ENCODE data around the gene ZNF277.
"Not testable (repeated sequence)": the region's sequence is repeated elsewhere in the genome, so short reads cannot be mapped to it uniquely, and the experiment has no call there.

Gene ZNF277

DNA sequence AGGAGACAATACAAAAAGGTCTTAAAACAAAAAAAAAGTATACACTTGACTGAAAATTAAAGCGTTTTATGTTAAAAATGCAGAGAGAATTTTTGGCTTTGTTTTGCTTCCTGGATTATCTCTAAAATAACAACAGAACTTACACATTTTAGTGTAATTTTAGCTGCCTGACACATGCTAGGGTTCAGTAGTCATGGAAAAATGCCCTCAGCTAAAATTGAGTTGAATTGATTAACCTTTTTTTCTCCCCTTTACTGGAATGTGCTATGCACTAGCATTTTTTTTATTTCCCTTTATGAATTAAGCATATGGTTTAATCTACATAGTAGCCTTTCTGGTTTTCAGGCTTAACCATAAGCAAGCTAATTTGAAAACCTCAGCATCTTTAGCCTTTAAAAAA is 89.9 kb downstream of the ZNF277 start:
- no peak for DNase-seq

DNA sequence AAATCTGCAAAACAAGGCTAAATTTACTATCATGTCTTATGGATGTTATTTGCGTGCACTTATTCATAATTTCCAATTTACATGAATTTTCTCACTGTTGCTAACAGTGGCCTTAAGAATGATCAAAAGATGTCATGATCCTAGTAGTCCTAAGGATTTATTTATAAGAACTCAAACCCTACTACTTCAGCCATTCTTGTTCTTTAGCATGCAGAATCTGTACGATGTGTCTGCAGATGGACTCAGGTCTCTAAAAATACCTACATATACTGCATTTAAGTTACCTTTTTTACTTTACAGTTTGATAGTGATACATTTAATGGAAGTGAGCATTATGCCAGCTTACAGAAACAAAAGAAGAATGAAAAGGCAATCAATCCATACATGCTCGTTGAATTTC is 91.2 kb downstream of the ZNF277 start:
- no peak for DNase-seq

DNA sequence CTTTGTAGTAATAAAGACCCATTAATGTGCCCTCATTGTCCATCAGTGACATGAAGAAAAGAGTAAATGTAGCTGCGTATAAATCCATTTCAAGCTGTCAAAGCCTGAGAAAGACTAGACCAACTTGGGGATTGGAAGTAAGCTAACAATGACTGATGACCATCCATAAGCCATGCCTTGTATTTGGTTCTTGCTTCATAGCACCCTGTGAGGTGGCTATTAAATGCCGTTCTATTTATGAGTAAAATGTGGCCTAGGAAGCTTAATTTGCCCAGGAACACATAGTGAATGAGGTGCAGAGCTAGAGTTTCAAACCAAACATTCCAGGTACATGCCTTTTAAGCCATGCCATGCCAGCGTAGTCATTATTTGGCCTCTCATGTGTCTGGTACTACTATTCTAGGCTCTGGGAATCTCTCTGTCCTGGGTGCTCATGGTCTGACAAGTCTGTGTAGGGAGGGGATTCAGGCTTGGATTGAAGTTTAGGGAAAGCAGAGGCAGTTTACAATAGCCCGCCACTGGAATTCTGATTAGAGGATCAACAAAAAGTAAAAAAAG is 92.1 kb downstream of the ZNF277 start:
- DNase-seq, result no peak

DNA sequence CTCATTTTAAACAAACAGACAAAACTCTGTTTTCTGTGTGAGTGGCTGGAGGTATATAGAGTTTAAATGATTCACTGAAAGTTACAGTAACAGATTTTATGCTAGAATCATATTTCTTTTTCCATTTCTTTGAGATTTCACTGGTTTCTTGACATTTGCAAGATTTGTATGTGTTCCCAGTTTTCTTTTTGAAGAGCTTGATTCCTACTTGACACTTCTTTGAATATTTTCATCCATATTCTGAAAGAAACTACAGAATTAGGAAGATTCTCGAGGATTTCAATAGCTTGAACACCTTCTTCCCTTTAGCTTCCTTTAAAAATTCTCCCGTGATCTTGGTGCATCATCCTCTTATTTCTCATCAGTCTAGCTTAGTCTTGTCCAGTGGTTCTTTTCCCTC is 93.6 kb downstream of the ZNF277 start:
- no peak for DNase-seq

DNA sequence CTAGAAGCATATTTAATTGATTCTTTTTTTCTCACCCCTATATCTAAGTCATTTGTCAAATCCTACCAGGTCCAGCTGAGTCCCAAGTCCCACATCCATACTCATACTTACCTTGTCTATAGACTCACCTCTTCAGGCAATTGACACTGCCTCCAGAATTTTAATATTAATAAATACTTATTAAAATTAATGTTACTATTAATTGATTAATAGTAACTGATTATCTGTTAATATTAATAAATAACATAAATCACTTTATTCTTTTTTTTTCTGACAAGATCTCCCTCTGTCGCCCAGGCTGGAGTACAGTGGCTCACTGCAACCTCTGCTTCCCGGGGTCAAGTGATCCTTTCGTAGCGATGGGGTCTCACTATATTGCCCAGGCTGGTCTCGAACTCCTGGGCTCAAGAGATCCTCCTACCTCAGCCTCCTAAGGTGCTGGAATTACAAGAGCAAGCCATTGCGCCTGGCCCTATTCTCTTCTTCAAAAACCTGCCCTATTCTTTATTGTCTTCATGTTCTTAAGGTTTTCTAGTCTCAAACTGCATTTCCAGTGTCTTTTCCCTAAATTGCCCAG is 94.4 kb downstream of the ZNF277 start:
- no peak for DNase-seq

DNA sequence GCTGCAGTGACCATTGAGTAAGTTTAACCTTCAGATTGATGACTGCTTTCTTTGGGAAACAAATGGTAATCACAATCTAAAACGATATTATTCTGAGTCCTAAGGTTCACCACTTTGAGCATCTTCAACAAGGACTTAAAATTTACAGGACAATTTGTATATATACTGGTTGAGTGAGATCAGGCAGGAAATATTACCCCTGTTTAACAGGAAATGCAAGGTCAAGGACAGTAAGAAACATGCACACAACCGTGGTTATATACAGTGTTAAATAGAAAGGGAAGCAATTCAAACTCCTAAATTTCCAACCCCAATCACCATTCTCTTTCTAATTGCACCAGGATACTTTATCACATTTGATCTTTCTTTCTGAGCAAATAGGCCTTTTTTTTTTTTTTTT is 96.1 kb downstream of the ZNF277 start:
- no peak for DNase-seq

DNA sequence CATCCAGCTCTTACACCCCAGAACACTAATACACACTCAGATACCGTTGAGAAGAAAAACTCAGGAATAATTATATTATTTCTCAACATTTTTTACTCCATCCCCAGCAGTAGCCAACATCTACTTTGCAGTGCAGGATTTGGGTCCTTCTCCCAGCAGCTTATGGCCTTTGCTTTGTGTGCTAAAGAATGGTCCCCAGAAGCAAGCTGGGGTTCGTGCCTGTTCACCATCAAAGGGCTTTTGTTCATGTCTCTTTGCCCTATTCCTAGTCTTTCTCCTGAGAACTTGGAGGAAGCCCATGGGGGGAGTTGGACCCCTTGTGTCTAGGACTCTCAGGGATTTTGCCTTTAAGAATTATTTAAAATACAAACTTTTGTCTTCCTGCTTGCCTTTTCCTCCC is 100.4 kb downstream of the ZNF277 start:
- no peak for DNase-seq

DNA sequence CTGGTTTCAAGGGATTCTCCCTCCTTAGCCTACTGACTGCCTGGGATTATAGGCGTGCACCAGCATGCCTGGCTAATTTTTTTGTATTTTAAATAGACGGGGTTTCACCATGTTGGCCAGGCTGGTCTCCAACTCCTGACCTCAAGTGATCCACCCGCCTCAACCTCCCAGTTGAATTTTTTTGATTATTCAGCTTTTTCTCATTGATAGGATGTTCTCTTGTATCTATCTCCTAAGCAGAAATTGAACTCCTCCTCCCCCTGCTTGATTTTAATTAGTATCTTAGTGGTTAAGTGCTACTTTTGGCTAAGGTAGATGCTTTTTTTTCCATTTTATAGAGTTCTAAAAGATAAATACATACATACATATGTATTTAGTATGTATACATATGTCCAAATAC is 101.0 kb downstream of the ZNF277 start:
- DNase-seq, result no peak

DNA sequence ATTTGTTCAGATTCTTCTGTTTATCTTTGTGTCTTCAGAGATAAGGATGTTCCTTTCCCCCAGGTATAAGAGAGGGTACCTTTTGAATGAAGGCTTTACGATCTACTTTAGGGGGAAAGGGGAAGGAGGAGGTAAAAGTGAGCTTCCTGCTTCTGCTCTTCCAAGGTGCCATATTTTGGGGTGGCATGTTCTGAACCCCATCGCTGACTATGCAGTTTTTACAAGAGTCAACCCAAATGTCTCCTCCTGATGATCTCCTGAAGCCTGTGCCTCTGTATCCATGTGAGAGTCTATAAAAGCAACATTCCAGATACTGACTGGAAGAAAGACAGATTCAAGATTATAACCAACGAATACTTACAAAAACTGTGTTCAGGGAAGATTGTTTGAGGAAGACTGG is 102.5 kb downstream of the ZNF277 start:
- DNase-seq, result no peak

DNA sequence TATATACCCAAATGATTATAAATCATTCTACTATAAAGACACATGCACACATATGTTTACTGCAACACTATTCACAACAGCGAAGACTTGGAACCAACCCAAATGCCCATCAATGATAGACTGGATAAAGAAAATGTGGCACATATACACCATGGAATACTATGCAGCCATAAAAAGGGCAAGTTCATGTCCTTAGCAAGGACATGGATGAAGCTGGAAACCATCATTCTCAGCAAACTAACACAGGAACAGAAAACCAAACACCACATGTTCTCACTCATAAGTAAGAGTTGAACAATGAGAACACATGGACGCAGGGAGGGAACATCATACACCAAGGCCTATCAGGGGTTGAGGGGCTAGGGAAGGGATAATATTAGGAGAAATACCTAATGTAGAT is 110.3 kb downstream of the ZNF277 start:
- DNase-seq, result not testable (repeated sequence)

DNA sequence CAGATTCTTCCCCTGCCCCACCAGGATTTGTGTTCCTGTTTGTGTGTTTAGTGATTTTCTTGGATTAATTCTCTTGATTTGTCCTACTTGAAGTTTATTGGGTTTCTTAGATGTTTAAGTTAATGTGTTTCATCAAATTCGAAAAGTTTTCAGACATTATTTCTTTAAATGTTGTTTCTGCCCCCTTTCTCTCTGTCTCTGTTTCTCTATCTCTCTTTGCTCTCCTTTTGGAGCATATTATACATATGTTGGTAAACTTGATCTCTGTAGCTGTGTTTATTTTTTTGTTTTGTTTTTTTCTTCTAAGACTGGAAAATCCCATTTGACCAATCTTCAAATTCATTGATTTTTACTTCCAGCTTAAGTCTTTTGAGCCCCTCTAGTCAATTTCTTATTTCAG is 115.6 kb downstream of the ZNF277 start:
- DNase-seq, result no peak

DNA sequence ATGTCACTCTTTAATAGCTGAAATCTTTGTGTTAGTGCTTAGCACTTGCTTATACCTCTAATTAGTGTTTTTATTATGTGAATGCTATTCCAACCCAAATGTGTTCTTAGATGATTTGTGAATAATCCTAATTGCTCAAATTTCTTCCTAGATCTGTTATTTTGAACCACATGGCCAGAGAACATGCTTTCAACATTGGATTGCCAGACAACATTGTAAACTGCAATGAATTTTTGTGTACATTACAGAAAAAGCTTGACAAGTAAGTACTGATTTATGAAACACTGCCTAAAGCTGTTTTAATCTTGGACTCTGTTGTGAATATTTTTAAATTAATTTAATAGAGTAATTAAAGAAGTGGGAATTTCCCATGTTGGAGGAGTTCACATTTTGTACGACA is 121.1 kb downstream of the ZNF277 start:
- no peak for DNase-seq

DNA sequence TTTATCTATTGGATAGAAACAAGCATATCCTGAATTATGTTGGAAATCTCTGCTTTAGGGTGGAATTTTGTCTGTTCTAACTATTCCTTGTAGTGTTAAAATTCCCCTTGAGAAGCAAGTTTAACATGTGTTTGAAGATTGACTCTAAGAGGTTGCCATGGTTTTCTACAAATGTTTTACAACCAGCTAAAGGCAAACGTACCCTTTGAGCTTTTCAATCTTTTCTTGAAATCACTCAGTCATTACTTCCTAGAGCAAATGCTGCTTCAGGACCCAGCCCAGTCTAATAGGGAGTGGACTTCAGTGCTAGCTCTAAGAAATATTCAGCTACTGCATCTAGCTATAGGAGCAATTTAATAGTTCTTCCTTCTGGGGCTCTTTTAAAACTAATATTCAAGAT is 125.0 kb downstream of the ZNF277 start:
- DNase-seq, result no peak

DNA sequence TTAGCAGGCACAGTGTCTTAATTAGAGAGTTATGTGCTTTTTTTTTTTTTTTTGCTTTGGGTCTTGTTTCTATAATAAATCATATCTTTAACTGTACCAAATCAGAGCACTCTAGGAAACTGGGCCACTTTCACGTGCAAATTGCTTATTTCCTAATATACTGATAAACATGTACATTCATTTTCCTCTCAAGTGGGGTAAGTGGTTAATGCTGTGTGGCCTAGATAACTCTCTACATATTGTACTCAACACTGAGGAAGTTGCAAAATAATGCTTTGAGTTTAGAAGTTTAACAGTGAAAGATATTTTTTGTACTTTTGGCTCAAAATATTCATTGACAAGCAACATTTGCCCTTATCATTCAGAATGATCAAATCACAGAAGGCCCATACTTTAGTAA is 127.9 kb downstream of the ZNF277 start:
- no peak for DNase-seq

DNA sequence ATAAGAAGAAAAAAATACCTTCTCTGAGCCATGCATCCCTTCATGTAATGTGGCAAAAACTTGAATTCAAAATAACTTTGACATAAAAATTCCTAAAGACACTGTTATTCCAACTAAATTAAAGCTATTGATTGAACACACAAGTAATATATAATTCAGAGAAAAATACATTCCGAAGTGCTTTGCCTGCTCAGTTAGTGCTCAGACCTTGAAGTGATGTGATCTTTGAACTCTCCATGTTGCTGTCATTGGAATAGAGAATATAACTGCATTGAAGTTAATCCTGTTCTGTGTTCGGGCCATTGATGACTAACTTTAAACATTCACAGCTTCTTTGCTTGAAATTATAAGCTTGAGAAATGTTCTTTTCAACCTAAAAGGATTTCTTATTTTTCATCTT is 129.8 kb downstream of the ZNF277 start:
- DNase-seq, result no peak

DNA sequence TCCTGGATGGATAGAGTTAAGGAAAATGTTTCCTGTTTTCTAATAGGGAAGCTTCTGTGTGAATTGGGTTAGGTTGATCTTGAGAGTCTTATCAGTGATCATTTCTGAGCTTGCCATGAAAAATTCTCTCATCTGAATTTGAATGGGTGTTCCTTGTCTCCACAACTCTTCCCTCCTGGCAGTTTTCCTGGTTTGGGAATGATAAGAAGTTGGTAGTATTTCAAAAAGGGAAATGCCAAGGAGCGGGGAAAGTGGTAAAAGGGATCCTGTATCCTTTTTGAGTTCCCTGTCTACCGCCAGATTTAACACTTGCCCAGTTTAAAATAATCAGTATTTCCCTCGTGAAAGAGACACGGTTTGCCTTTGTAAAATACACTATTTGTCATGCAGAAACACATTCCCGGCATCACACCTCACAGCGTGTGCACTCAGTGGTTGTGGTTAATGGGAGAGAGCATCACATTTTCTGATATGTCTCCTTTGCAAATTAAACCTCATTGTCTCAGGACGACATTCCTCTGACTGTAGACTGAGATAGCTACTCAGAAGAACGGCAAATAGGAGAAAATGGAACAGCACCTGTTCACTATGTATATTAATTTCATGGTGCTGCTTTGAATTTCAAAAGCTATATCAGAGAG is 130.6 kb downstream of the ZNF277 start:
- DNase-seq, result no peak

DNA sequence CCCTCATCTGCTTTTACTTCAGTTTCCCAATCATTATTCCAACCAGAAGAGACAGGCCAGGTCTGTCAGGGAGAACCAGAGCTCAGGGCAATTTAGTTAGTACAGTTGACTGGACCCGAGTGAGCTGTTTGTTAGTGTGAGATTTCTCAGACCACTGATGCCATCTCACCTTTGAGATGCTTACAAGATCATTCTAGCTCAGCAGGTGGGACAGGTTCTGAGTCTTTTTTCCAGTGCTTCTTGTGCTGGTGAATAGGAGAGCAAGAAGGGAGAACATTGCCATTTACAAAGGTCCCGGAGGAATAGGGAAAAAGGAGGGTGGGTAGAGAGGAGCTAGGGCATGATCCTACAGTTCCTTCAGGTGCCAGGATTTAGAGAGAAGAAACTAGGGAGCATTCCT is 131.4 kb downstream of the ZNF277 start:
- DNase-seq, result no peak

DNA sequence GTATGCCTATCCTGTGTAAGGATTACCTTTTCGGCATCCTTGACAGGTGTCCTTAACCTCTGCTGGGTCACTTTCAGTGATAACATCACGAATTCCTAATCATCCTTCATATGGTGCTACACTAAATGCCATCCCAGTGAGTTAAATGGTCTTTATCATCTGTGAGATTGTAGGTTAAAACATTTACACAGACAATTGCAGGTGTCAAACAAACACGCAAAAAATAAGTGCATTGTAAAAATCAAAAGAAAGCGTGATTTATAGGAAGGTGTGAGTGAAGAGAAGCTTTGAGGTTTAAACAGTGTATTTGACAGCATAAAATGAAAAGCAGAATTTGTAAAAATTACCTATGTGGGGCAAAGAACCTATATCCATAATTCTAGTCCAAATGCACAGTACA is 132.3 kb downstream of the ZNF277 start:
- no peak for DNase-seq

DNA sequence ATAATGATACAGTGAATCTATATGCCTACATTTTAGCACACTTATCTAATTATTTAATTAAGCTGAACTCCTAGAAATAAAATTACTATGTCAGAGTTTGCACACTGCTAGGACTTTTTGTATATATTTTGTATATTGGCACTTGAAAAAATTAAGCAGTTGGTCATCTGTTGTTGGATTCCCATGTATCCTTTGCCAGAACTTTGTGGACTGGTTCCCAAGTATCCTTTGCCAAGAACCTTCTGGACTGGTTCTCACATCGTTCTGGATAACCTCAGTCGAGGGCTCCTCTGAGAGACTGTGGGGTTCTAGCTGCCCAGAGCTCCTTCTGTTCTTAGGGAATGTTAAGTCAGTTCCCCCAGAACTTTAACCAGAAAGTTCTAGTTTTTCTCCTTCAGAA is 135.0 kb downstream of the ZNF277 start:
- no peak for DNase-seq

DNA sequence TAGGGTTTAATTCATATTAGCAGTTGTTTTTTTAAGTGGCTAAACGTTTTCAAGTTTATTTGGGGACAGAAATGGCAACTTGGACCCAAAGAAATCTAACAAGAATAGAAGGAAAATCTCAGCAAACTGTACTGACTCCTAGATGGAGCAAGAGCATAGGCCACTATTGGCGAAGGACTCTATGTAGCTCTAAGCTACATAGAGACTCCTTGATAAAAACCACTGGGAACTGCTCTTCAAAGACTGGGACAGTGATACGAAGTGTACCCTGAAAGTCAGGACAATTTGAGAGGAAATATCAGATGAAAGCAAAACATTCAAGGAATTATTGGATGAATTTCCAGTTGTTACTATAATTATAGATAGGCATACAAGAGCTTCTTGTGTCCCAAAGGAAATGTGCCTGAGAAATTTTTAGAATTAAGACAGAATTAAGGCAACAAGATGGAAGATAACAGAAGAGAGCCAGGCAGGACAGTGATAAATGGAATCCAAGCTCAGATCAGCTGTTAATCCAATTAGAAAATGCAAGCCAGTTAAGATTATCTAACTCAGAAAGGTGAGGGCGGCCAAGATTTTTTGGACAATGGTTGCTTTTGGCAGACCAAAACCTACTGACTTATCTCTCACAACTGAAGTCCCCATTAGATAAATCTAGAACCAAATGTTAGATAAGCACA is 140.0 kb downstream of the ZNF277 start:
- no peak for DNase-seq

DNA sequence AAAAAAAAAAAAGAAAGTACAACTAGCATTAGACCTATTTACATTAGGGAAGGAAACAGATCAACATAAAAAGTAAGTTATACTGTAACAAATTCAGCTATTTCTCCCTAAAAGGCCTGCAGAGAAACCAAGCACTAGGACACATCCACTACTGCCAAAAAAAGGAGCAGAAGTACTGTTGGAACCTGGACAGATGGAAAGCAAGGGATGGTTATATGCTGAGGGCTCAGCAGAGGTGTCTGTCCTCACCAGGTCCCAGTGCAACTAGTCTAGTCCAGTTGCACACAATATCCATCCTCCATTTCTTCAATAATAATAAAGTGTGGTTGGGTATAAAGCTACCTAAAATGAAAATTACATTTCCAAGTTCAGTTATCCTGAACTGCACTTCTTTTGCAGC is 140.6 kb downstream of the ZNF277 start:
- DNase-seq, result no peak

DNA sequence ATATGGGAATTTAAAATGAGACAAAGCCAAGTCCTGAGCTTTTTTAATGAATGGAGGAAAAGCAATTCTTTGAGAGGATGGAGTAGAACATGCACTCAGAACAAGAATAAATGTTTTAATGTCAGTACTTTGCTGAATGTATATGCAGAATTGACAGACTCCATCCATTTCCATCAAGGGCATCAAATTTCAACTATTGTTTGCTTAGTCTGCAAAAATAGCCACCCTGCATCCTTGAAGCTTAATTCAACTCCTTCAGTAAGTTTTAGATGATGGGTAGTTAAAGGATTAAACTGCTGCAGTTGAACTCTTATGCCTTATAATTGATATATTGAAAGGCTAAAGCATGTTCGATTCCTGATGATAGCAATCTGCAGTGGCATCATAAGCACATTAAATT is 144.1 kb downstream of the ZNF277 start:
- no peak for DNase-seq

DNA sequence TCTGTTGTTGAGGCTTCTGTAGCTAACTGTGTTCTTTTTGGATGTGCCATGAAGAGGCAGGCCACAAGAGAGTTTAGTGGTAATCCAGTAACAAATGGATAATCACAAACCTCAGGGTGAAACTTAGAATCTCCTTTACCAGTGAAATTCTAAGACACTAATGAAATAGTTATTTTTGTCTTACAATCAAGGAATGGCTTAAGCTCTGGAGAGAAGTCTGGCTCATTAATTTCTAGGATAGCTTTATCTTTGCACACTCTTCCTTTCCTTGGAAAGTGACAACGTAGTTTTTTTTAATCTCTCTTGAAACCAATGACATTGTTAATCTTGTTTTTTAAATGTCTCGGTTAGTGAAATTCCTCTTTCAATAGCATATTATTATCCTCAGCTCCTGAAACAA is 150.1 kb downstream of the ZNF277 start:
- DNase-seq, result no peak

DNA sequence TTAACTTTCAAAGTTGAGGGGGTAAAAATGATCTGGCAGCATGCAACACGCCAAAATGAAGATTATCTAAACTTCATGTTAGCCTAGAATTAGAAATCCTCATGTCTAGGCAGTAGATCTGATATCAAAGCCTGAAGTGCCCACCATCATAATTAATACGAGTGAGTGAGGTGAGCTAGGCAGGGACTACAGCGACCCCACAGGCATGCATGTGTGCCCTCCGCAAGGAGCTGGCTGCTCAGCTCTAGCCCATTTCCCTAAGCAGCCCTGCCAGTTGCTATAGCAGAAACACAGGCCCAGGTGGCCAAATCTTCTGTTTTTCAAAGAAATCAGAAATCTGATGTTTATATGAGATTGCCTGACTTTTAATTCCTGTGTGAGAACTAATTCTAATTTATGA is 150.6 kb downstream of the ZNF277 start:
- DNase-seq, result no peak

All from fibroblast of skin of abdomen (primary cell).